MG63 (cell line): Measurements from ENCODE around the gene NEDD4. TPM values are rescaled to one million over a fixed set of nuclear protein-coding genes. Genes with fewer than 3 reads are reported as not detected.
A peak's percentile ranks its signal among the peaks of the same experiment; 100 is the strongest.
"Not testable (repeated sequence)": the region's sequence is repeated elsewhere in the genome, so short reads cannot be mapped to it uniquely, and the experiment has no call there.

Experiments used
- DNase-seq: peaks from one replicate; pipeline ENCODE4 v3.0.0-alpha.2; 2020
- H3K27me3 ChIP-seq: fragments of 250-450 bp; sonication (Bioruptor Pico); 2 replicates; pipeline ENCODE4 v1.5.1; 2020; ENCODE audit warnings: mild to moderate bottlenecking, moderate library complexity
- H3K36me3 ChIP-seq: fragments of 250-450 bp; sonication (Bioruptor Pico); 2 replicates; pipeline ENCODE4 v1.5.1; 2020; ENCODE audit warnings: mild to moderate bottlenecking, moderate library complexity
- H3K4me3 ChIP-seq: fragments of 250-450 bp; sonication (Bioruptor Pico); 2 replicates; pipeline ENCODE4 v1.5.1; 2020; ENCODE audit warnings: mild to moderate bottlenecking, moderate library complexity
- H3K9me3 ChIP-seq: fragments of 250-450 bp; sonication (Bioruptor Pico); 2 replicates; pipeline ENCODE4 v1.5.1; 2020; ENCODE audit warnings: mild to moderate bottlenecking, moderate library complexity
- total RNA-seq: library from RNA; depleted of rRNA; stranded (reverse); fragments of >200 nt; shearing (Covaris generic); gene quantifications from 2 replicates; pipeline ENCODE4 v1.2.3, GENCODE V29; 2014; ENCODE audit warnings: low replicate concordance

Gene NEDD4
- total RNA-seq, 1 experiment from 2014 or later, result 9.9 TPM

DNA sequence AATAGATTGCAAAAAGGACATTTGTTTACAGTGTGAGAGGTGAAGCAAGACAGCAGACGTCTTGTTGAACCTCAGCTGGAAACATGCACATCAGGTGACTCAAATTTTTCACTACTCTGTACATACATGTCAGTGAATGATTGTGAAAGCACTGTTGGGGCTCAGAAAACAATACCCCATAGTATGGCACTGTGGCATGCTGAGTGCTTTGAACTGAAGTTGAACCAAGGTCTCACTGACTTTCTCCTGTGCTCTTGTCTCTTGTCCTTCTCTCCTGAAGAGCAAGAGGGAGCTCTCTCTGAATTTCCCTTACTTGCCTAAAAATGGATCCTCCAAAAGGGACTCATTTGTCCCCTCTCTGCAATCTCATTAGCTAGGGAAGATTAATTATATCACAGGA, 24.5 kb upstream of the NEDD4 start:
- Histone ChIP-seq H3K9me3 (peaks cover 9% of the 10 kb centered on the region; the same call in 1 of the 2 replicates), H3K27me3 (no peaks in the 10 kb centered on the region), H3K4me3 (no peak overlapping the region), H3K36me3 (no peaks in the 10 kb centered on the region)
- DNase-seq, result no peak

DNA sequence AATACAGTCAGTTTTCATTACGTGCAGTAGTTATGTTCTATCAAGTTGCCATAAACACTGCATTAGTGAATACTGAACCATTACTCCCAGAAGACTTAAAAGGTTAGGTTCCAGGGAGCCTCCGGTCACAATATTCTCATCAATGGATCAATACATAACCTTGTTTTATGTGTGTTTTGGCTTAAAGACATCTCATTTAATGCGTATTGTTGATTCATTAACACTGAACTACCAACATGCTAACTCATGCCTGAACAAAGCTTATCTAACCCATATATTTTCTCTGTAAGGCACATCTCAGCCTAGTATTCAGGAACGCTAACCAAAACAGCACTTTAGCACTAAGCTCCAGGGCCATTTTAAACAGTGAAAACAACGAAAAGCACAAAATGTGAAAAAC, 24.1 kb upstream of the NEDD4 start:
- Histone ChIP-seq H3K9me3 (peaks cover 8% of the 10 kb centered on the region; the same call in 1 of the 2 replicates), H3K27me3 (no peaks in the 10 kb centered on the region), H3K36me3 (no peaks in the 10 kb centered on the region), H3K4me3 (no peak overlapping the region)
- no peak for DNase-seq

DNA sequence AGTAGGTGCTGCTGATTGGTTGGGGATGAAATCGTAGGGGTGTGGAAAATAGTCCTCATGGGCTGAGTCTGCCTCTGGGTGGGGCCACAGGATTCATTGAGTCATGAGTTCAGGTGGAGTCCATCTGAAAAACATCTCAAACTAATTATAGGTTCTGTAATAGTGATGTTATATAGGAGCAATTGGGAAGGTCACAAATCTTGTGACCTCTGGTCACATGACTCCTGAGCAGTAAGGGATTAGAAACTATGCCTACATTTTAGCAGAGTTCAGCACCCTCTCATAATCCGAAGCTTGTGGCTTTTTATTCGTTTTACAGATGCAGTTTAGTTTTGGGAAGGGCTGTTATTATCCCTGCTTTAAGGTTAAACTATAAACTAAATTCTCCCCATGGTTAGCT, 22.9 kb upstream of the NEDD4 start:
- no peak for DNase-seq
- no peak overlapping the region for H3K4me3 ChIP-seq
- H3K9me3 ChIP-seq, result peaks cover 7% of the 10 kb centered on the region; the same call in 1 of the 2 replicates
- no peaks in the 10 kb centered on the region for H3K27me3 ChIP-seq
- H3K36me3 ChIP-seq, result no peaks in the 10 kb centered on the region

DNA sequence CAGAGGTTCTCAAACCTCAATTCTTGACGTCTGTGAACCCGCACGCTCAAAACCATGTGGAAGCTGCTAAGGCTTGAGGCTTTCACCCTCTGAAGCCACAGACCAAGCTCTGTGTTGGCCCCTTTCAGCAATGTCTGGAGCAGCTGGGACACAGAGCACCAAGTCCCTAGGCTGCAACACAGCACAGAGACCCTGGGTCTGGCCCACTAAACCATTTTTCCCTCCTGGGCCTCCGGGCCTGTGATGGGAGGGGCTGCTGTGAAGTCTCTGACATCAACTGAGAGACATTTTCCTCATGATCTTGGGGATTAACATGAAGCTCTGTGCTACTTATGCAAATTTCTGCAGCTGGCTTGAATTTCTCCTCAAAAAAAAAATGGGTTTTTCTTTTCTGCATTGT, 21.3 kb upstream of the NEDD4 start:
- no peaks in the 10 kb centered on the region for H3K27me3 ChIP-seq
- DNase-seq, result no peak
- no peaks in the 10 kb centered on the region for H3K36me3 ChIP-seq
- H3K9me3 ChIP-seq, result peaks cover 7% of the 10 kb centered on the region; the same call in 1 of the 2 replicates
- no peak overlapping the region for H3K4me3 ChIP-seq

DNA sequence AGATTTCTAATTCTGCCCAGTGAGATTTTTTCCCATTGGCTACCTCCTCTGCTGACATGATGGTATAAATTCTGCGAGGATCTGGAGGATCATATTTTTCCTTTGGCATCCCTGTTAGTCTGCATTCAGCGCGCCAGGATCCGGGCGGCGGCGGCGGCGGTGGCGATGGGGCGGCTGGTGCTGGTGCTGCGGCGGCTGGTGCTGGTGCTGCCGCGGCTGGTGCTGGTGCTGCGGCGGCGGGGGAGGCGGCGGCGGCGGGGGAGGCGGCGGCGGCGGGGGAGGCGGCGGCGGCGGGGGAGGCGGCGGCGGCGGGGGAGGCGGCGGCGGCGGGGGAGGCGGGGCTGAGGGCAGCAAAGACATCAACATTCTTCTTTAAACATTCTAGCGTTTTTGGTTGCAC, 13.6 kb upstream of the NEDD4 start:
- not testable (repeated sequence) for H3K36me3 ChIP-seq, H3K9me3 ChIP-seq, H3K27me3 ChIP-seq
- peak overlapping the region; percentile 37 for H3K4me3 ChIP-seq
- DNase-seq, result peak; percentile 43

DNA sequence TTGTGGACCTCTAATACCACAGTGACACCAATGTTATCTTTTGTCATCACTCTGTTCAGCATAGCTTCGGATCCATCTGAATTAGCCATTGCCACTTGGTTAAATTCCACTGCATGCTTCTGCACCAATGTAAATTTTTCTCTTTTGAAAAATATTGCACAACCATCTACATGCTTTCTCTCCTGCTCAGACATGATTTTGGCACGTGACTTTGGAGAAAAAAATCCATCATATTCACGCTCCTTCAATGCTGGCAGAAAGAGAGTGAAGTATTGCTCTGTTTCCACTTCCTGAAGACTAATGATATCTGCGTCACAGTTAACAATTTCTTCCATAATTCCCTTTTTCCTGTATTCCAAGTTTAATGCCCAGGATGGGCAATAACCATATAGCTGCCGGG, 13.0 kb upstream of the NEDD4 start:
- not testable (repeated sequence) for H3K9me3 ChIP-seq, H3K27me3 ChIP-seq, H3K36me3 ChIP-seq, DNase-seq, H3K4me3 ChIP-seq

DNA sequence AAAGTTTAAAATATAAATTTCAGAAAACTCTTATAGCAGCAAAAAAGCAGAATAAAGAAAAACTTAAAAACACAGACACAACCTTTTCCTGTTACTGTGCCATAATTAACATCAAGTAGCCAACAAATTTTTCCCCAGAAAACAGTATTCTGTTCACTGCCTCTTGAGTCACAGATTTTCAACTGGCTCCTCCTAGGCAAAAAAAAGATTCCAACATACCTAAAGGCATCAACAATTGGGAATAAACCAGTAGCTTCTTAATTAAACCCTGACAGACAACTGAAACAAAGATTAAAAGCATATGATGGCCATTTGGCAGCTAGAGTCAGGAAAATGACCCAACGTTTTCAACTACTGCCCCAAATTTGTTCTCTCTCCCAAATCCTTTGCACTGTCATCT, 10.9 kb upstream of the NEDD4 start:
- not testable (repeated sequence) for H3K9me3 ChIP-seq, H3K36me3 ChIP-seq, DNase-seq, H3K27me3 ChIP-seq, H3K4me3 ChIP-seq

DNA sequence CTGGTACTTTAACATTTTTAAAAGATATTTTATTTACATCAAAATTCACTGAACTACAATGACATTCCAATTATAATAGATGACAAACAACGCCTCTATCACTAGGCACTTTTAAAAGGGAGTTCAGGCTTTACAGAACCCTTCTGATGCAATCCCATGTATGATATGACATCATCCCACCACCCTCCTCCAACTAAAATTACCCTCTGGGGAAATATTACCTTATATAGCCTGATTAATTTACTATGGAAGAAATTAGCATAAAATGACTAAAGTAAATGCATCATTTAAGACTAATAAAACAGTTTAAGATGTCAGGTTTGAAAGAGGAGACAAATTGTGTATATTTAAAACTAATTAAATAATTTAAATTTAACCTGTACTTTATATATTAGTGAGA, 10.4 kb upstream of the NEDD4 start:
- not testable (repeated sequence) for H3K4me3 ChIP-seq, H3K27me3 ChIP-seq, DNase-seq, H3K36me3 ChIP-seq, H3K9me3 ChIP-seq

DNA sequence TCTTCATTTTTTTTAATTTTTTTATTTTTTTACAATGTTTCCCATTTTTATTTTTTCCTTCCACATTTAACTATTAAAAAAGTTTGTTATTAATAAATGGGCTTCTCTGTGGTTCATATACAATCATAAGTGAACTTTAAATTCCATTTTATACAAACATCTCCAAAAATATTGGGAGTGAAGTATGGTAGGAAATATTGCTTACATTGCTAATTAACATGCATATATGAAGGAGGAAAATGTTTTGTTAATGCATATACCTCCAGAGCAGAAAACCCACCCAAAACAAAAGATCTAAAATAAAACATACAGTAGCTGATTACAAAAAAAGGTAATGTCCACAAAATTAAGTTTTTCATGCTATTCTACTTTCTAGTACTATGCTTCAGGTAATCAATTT, 9.9 kb upstream of the NEDD4 start:
- not testable (repeated sequence) for H3K27me3 ChIP-seq, DNase-seq, H3K4me3 ChIP-seq, H3K9me3 ChIP-seq, H3K36me3 ChIP-seq

DNA sequence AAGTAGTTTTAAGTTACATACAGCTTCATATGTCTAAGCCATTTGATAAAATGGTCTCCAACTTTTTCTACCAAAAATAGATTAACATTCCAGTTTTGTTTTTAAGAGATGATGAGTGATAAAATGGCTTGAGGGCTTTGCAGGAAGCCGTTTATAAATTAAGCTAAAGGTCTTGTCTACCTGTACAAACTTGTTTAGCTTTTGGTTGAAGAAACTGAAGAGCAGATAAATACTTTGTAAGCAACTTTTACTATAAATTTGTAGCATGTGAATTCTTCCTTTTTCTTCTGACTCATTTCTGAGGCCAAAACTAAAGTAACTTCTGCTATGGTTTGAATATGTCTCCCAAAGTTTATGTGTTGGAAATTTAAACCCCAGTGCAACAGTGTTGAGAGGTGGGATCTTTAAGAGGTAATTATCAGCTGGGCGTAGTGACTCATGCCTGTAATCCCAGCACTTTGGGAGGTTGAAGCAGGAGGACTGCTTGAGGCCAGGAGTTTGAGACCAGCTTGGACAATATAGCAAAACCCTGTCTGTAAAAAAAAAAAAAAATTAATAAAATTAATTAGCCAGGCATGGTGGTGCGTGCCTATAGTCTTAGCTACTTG, 8.2 kb upstream of the NEDD4 start:
- Histone ChIP-seq H3K27me3 (no peaks in the 10 kb centered on the region), H3K9me3 (no peaks in the 10 kb centered on the region), H3K36me3 (no peaks in the 10 kb centered on the region), H3K4me3 (no peak overlapping the region)
- no peak for DNase-seq

DNA sequence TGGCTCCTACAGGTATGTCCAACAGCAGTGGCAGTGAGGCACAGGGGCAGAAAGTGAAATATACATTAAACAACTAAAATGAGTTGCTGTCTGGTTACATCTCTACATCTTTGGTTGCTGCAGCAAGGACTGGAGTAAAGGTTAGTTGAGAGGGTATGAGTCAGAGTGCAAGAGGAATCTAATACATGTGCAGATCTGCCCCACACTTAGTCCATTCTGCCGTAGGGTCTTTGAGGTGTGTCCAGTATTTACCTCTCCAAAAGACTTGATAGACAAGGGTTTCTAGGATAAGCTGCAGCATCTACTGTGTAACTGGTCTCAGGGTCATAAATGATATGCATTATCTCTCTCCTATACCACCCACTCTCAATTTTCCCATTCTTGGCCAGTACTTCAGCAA, 6.2 kb upstream of the NEDD4 start:
- Histone ChIP-seq H3K27me3 (no peaks in the 10 kb centered on the region), H3K4me3 (no peak overlapping the region), H3K9me3 (no peaks in the 10 kb centered on the region), H3K36me3 (no peaks in the 10 kb centered on the region)
- DNase-seq, result no peak

DNA sequence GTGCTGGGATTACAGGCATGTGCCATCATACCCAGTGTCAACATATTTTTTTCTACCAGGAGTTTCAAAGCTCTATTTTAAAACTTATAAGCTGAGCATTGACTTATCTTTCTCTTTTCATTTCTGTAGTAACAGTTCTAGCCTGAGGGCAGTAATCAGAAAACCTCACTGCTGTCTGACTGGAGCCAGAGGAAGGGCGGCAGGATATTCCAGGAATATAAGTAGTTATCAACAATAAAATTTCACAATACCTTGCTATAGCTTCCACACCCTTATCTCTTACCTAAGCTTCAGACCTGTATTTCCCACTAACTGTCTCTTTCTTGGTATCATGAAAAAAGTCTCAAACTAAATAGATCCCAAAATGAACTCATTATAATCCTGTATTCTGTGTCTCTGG, 5.1 kb upstream of the NEDD4 start:
- no peak overlapping the region for H3K4me3 ChIP-seq
- no peak for DNase-seq
- H3K27me3 ChIP-seq, result no peaks in the 10 kb centered on the region
- H3K9me3 ChIP-seq, result no peaks in the 10 kb centered on the region
- H3K36me3 ChIP-seq, result no peaks in the 10 kb centered on the region

DNA sequence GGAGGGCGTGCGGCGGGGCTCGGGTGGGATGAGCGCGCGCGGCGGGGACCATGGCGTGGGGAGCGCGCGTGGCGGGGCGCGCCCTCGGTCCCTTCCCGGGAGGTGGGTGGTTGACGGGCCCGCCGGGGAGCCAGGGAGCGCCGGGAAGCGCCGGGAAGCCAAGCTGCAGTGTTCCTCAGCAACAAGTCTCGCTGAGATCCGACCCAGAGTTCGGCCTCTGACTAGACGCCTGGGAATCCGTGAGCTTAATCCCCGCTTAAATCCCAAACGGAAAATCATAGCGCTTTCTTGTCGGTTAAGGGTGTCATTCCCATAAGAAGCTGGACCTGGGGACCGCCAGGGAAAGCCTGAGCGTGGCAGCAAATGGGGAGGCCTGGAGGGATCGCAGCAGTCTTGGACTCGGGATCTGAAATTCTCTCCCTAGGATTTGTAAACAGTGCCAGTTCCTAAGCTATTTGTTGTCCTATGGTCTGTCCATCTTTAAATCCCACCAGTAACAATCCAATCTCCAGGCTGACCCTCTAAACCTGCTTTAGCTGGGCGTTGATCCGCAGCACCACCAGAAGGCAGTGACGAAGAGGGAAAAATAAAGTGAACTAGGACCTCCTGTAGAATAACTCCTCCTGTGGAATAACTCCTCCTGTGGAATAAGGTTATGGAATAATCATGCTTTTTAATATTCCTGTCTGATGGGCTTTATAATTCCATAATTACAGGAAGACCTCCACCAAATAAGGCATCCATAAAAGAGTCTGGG, 570 bp upstream of the NEDD4 start:
- Histone ChIP-seq H3K36me3 (peaks cover 9% of the 10 kb centered on the region), H3K27me3 (no peaks in the 10 kb centered on the region), H3K4me3 (peak overlapping the region; percentile 98), H3K9me3 (no peaks in the 10 kb centered on the region)
- DNase-seq, result peak; percentile 77

DNA sequence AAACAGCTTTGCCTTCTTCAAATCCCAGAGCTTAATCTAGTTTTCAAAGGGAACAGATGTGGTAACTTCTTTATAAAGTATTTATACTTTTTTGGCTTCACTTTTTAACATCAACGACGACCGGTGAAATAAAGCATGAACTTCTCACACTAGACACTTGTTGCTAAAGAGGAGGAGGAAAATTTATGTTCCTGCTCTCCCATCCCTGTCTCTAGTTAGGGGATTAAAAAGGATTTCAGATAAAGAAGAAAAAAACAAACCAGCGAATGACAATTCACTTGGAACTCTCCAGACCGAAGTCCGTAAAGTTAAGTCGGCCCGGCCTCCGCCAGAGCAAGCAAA, 672 bp downstream of the NEDD4 start:
- no peaks in the 10 kb centered on the region for H3K27me3 ChIP-seq
- no peaks in the 10 kb centered on the region for H3K9me3 ChIP-seq
- H3K36me3 ChIP-seq, result peaks cover 17% of the 10 kb centered on the region
- DNase-seq, result no peak
- H3K4me3 ChIP-seq, result peak overlapping the region; percentile 98

DNA sequence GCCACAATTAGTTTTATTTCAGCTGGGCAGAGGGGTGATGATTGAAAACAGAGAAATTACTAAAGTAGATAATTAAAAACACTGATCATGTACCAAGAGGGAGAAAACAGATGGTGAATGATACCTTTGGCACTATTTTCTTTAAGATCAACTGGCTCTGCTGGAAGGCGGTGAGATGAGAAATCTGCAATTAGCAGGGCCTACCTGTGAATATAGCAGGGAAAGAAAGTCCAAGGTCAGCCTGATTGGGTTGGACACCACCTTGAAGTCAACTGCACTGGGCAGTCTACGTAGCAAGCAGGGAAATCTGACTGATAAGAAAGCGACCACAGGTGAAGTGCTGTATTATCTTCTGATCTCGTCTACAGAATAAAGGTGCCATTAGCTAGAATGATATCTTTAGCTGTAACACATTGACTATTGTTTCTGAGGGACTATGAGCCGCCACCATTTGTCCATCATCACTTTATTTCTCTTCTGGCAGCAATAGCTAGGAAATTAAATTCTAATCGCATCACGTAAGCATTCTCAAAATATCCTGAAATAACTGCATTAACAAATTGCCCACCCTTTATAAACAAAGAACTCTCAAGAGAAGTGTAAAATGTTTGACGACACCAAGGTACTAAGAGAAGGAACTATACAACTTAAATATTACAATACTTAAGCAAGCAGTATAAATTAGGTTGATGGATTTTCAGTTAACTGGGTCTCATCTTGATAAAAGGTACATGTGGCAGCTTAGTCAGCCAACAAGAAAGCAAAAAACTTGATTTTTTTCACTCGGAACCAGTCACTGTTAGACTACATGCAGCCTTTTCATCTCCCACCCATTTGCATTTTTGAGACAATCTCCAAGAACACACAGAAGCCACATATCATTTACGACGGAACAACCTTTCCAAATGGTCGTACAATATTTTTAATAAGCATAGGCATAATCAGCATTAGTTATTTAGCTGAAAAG, 1.3 kb downstream of the NEDD4 start:
- no peaks in the 10 kb centered on the region for H3K9me3 ChIP-seq
- peak overlapping the region; percentile 98 for H3K4me3 ChIP-seq
- no peaks in the 10 kb centered on the region for H3K27me3 ChIP-seq
- peaks cover 18% of the 10 kb centered on the region for H3K36me3 ChIP-seq
- DNase-seq, result no peak

DNA sequence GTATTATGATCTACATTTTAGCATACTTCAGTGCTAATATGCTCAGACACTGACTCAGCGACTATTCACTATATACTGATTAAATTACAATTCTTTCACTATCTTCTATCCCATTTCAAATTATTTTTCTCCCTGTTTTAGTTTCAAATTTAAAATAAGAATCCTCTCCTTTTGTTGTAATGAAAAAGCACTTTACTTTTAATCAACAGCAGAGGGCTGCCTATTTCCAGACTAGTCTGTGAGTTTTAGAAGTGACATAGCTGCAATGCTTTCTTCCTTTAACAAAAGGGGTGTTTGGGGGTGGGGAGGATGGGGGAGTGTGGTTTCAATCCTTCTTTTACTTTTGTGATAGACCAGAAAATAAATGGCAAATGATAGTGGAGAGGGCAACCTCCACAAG, 2.4 kb downstream of the NEDD4 start:
- Histone ChIP-seq H3K27me3 (no peaks in the 10 kb centered on the region), H3K4me3 (no peak overlapping the region), H3K9me3 (no peaks in the 10 kb centered on the region), H3K36me3 (peaks cover 21% of the 10 kb centered on the region)
- DNase-seq, result no peak

DNA sequence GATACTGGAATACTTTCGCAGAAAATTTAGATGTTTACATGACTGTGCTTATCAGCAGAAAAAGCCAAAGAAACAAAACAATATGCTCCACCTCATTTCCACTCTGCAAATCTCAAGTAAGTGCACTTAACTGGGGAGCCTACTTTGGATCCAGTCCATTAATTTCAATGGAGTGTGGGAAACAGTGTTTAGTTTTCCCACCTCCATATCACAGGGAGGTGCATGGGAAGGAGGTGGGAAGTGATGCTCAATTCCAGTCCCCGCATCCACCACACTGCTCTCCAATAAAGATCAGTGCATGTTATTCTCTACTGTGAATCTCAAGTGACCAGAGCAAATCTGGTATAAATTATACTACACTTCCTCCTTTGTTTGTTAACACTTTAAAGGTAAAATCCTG, 2.9 kb downstream of the NEDD4 start:
- Histone ChIP-seq H3K27me3 (no peaks in the 10 kb centered on the region), H3K36me3 (peaks cover 25% of the 10 kb centered on the region), H3K9me3 (no peaks in the 10 kb centered on the region; the same call in 1 of the 2 replicates), H3K4me3 (no peak overlapping the region)
- DNase-seq, result no peak
